ENCODE data around the gene KLHDC7A.

The KLHDC7A gene

DNA sequence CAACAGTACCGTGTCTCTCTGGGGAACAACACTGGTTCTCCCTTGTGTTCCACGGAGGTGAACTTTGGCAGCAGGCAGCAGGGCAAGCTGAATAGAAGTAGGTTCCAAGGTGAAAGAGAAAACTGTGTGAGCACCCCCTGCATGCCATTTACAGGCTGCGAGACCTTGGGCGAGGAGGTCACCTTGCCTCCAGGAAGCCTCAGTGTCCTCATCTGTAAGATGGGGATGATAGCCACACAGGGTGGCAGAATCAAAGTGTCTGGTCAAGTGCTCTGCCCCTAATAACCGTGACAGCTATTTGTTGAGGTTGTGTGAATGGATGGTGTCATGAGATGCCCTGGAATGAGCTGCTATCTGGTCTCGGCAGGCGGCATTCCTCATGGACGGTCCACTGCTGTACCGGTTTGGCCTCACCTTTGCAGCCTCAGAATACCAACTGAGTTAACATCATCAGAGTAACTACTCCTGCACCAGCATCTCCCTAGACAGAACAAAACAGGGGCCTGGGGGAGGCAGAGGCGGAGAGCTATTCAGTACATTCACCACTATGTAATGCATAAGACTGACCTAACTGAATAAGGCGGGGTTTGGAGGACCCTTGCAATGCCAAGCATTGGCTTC lies 7.4 kb upstream of the KLHDC7A start:
- no peak for DNase-seq

DNA sequence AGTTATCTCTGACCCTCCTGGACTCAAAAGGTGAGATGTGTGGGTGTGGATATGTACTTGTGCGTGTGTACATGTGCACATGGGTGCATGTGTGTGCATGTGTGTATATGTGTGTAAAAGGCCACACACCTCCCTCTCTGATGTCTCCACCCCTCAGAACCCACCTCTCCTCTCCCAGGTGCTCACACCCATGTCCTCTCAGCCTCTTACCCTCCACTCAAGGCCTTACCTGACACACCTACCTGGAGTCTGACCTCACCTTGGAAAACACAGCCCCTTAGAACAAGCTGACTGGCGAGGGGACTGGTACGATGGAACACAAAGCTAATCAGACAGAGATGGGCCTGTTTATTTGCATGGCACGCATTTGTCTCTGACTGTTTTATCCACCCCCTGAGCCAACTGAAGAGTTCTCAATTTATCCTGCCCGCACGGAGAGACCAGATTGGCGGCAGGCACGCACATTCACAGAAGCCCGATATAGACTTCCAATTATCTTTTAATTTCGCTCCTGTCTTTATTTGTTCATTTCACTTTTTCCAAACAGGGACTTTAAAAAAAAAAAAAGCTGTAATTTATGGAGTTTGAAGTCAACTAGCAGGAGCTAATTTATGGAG lies 6.1 kb upstream of the KLHDC7A start:
- DNase-seq: no peak

DNA sequence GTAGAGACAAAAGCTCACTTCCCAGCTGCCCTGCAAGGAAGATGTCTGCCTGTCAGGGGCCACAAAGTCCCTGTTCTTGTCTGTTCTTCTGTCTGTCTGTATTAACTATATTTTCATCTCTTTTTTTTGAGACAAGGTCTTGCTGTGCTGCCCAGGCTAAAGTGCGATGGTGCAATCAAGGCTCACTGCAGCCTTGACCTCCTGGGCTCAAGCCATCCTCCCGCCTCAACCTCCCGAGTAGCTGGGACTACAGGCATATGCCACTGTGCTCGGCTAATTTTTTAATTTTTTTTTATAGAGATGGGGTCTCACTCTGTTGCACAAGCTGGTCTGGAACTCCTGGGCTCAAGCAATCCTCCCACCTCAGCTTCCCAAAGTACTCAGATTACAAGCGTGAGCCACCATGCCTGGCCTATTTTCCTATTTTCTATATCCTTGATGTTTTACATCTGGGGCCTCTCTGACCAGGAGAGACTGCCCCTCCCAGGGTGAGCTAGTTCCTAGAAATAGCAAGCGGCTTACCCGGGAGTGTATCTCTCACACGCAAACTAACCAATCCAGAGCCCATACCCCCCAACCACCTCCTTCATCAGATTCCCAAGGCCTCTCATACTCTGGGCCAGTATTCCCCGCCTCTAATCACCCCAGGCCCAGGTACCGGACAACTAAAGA lies 5.4 kb upstream of the KLHDC7A start:
- DNase-seq: no peak

DNA sequence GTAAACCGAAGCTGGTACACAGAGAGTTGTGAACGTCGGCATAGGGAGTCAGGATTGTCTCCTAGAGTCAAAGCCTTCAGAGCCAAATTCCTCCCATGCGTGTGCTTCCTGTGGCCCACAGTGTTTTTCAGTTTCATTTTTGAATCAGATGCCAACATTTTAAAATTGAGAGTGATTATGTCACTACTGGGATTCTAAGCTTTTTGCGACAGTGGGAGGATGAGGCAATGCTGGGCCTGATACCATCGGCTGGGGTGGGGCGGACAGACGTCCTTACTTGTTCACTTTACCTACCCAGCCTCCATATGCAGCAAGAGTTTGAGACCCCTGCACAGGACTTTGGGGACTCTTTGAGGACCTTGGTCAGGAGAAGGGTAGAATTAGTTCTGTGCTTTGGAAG lies 1.3 kb upstream of the KLHDC7A start:
- DNase-seq: no peak

DNA sequence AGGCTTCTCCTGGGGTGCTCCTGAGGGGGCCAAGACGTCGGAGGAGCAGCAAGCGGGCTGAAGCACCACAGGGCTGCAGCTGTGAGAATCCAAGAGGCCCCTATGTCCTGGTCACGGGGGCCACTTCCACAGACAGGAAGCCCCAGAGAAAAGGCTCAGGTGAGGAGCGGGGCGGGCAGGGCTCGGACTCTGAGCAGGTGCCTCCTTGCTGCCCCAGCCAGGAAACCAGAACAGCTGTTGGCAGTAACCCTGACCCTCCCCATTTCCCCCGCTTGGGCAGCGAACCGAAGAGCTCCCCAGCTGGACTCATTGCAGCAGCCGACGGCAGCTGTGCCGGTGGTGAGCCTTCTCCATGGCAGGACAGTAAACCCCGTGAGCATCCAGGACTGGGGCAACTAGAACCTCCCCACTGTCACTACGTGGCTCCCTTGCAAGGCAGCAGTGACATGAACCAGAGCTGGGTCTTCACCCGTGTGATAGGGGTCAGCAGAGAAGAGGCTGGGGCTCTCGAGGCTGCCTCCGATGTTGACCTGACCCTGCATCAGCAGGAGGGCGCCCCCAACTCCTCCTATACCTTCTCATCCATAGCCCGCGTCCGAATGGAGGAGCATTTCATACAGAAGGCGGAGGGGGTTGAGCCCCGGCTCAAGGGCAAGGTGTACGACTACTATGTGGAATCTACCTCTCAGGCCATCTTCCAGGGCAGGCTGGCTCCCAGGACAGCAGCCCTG lies 625 bp downstream of the KLHDC7A start:
- DNase-seq: no peak

DNA sequence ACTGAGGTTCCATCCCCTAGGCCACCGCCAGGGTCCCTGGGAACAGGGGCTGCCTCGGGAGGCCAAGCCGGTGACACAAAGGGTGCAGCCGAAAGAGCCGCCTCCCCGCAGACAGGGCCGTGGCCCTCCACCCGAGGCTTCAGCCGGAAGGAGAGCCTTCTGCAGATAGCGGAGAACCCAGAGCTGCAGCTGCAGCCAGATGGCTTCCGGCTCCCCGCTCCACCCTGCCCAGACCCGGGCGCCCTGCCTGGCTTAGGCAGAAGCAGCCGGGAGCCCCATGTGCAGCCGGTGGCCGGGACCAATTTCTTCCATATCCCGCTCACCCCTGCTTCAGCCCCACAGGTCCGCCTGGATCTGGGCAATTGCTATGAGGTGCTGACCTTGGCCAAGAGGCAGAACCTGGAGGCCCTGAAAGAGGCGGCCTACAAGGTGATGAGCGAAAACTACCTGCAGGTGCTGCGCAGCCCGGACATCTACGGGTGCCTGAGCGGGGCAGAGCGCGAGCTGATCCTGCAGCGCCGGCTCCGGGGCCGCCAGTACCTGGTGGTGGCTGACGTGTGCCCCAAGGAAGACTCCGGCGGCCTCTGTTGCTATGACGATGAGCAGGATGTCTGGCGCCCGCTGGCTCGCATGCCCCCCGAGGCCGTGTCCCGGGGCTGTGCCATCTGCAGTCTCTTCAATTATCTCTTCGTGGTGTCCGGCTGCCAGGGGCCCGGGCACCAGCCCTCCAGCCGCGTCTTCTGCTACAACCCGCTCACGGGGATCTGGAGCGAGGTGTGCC lies 1.4 kb downstream of the KLHDC7A start:
- no peak for DNase-seq

DNA sequence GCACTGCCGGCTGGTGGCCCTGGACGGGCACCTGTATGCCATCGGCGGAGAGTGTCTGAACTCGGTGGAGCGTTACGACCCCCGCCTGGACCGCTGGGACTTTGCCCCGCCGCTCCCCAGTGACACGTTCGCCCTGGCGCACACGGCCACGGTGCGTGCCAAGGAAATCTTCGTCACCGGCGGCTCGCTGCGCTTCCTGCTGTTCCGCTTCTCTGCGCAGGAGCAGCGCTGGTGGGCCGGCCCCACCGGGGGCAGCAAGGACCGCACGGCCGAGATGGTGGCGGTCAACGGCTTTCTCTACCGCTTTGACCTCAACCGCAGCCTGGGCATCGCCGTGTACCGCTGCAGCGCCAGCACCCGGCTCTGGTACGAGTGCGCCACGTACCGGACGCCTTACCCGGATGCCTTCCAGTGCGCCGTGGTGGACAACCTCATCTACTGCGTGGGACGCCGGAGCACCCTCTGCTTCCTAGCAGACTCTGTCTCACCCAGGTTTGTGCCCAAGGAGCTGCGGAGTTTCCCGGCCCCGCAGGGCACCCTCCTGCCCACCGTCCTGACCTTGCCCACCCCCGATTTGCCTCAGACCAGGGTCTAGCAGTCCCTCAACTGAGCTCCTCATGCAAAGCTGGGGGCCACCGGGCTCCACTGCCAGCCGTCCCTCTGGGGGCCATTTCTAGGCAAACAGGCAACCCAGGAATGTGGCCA lies 2.1 kb downstream of the KLHDC7A start:
- no peak for DNase-seq

DNA sequence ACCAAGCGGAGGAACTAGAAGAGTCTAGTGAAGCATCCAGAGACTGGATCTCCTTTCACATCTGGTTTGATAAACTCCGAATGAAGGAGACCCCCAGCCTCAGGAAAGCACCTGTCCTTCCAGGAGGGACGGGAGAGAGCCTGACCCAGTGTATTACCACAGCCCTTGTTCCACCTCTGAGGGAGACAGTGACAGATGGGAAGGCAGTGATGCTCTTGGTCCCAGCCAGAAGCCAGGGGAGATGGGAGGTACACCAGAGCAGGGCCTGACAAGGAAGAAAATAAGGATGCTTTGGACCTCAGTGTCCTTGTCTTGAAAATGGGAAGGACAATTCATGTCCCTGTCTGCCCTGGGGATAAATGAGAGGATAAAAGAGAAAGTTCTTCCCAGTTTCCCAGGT lies 3.5 kb downstream of the KLHDC7A start:
- DNase-seq: no peak

DNA sequence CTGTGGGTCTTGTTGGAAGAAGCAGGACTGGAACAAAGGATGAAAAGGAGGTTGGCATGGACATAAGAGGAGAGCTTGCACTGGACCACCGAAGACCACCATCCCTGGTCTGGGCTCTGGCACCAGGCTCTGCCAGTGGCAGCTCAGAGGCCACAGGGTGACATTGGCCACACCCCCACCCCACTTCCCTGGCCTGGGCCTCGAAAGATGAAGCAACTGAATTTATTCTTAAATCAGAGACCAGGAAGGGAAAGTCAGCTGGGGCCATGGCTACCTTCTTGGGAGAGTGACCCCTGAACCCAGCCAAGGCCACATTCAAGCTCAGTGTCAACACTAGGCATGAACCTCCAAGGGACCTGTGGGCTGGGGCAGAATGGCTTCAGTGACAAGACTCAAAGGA lies 4.0 kb downstream of the KLHDC7A start:
- no peak for DNase-seq

DNA sequence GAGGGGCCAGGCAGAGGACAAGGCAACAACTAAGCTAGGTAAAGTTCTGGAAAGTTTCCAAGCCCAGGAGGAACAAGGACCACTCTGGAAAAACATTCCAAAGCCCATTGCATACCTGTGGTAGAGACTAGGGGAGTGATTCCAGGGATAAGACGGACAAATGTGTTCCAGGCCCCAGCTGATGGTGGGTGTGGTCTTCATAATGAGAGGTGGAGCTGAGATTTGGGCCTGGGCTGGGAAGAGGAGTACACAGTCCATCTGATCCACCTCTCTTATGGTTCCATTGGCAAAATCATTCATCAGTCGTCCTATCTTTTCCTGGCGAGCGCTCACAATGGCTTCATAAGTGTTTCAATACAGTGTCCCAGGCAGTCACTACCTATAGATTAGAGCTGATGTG lies 4.5 kb downstream of the KLHDC7A start:
- DNase-seq: no peak

DNA sequence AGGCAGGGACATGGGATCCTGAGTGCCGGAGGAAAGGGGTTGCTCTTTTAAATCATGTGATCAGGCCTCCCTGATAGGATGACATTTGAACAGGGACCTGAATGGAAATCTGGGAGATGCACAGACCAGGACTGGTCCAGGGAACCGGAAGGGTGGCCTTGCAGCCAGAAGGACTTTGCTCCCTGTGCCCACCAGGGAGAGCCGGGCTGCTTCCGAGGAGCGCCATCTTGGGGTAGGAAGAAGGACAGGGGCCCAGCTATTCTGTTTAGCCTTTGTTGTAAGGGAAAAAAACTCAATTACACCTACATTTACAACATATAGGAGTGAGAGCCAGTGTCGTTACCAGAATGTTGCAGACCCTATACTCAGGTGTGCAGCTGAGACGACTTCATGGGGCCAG lies 5.5 kb downstream of the KLHDC7A start:
- DNase-seq: no peak

DNA sequence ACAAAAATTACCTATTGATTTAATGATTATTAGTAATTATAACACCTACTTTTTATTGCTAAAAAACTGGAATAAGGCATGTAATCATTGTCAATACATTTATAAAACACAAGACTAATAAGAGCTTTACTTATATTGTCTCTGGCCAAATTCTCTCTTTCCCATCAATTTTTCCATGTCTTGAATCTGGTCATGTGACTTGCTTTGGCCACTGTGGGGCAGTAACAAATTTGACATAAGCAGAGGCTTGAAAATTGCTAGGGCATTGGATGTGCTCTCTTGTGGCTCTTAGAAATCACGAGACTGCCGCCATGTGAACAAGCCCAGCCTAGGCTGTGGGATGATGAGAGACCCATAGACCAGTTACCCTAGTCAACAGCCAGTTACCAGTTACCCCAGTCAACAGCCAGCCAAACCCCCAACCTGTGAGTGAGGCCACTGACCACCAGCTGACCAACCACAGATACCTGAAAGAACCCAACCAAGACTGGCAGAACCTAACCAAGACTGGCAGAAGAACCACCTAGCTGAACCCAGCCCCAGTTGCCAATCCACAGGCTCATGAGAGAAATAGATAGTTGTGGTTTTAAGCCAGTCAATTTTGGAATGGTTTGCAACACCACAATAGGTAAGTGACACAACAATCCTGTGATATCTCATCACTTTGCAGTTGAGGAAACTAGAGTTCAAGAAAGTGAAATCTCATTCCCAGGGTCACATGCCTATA lies 8.8 kb downstream of the KLHDC7A start:
- DNase-seq: no peak

DNA sequence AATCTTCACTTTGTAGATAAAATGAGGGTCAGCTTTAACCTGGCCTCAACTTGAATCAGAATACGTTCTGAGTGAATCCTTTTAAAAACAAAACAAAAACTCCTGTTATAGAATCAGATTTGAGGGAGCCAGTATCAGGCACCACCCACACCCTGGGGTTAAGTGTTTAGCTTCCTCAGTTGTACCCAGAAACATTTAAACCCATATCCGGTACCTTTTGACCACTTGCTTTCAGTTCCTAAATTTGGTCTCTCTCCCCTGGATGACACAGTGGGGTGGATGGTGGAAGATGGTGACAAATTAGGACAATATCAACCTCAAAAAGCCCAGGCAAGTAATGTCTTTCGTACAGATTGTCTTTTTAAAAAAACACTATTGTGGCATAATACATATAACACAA lies 10.4 kb downstream of the KLHDC7A start:
- no peak for DNase-seq

DNA sequence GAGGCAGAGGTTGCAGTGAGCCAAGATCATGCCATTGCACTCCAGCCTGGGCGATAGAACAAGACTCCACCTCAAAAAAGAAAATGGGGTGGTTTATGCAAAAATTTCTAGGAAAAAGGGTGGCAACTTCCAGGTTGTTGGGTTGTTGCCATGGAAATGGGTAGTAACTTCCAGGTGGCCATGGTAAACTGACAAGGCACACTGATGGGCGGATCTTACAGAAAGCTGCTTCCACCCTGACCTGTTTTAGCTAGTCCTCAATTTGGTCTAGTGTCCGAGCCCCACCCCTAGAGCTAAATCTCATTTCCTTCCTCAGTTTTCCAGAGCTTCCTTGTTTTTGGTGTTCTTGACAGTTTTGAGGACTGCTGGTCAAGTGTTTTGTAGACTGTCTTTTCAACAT lies 13.6 kb downstream of the KLHDC7A start:
- DNase-seq: no peak

DNA sequence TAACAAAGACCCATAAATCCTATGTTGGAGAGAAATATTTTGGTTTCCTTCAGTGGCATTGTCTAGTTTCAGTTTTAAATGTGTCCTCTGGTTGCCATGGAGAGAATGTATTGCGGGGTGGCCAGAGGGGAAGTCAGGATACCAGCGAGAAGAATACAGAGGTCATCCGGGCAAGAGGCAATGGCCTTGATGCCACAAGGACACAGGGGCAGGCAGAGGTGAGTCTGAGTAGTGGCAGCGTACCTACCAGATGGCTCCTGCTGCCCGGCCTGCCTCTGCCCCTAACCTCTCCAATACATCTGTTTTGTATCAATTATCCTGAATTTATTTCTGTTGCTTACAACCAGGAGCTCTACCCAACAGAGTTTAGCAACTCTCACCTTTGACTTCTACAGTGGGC lies 14.9 kb downstream of the KLHDC7A start:
- no peak for DNase-seq

DNA sequence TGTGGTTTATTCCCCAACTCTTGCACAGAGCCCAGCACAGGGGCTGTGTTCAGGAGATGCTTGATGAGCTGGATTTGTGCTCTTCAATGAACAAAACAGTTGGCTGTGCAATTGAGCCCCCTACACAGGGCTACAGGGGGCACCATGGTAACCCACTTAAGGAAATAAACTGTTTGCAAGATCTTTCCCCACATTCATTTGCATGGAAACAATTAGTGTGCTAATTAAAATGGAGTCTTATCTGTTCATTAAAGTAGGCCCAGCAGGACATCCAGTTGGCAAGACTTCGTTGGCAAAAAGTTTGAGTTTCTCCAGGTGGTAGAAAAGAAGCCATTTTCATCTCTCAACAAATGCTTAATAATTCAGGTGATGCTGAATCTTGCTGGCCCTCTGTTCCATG lies 15.3 kb downstream of the KLHDC7A start:
- DNase-seq: no peak

DNA sequence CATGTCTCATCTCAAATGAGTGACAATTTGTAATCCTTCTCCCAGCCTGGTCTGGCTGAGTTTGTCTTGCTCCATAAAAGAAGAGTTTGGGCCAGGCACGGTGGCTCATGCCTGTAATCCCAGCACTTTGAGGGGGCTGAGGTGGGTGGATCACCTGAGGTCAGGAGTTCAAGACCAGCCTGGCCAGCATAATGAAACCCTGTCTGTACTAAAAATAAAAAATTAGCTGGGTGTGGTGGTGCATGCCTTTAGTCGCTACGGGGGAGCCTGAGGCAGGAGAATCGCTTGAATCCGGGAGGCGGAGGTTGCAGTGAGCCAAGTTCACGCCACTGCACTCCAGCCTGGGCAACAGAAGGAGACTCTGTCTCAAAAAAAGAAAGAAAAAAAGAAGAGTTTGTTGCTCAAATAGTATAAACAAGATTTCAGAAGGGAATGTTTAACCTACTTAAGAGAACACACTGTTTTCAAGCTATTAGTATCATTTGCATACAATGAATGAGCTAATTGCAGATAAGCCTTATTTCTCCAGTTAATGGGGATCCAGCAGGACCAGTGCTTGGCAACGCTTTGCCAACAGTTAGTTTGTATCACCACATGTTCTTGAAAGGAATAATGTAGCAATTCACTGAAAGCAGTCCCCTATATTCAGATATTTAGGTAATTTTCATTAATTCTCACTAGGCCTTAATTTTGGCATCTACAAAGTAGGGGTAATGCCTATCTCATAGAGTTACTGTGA lies 15.9 kb downstream of the KLHDC7A start:
- DNase-seq: no peak

DNA sequence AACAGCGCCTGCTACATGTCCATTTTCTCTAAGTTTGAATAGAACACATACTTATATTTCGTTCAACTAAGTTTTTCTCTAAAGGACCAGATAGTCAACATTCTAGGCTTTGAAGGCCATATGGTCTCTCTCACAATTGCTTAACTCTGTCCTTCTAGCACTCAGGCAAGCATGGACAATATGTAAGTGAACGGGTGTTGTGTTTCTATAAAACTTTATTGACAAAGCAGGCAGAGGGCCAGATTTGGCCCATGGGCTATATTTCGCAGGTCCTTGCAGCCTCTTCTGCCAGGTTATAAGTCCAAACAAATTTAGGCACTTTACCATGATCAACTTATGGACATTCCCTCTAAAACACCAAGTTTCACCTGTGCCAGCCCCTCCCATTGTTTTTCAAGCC lies 21.1 kb downstream of the KLHDC7A start:
- DNase-seq: no peak

DNA sequence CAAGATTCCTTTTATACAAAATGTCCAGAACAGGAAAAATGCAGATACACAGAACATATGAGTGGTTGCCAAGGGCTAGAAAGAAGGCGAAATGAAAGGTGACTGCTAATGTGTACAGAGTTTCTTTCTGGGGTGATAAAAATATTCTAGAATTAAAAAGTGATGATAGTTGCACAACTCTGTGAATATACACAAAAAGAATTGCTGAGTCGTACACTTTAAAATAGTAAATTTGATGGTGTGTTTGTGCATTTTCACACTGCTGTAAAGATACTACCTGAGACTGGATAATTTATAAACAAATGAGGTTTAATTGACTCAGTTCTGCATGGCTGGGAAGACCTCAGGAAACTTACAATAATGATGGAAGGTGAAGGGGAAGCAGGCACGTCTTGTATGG lies 23.9 kb downstream of the KLHDC7A start:
- no peak for DNase-seq

DNA sequence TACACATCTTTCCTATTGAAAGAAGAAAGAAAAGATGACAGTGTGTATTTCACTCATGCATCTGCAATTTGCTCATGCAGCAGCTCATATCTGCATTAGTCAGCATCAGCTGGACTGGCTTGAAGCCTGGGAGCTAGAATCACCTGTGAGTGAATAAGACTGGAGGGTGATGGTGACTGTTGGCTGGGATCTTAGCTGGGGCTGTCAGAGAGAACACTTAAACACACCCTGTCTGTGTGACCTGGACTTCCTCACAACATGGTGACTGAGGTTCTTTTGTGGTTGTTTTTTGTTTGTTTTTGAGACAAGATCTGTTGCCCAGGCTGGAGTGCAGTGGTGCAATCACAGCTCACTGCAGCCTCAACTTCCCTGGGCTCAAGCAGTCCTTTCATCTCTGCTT lies 24.9 kb downstream of the KLHDC7A start:
- no peak for DNase-seq

DNA sequence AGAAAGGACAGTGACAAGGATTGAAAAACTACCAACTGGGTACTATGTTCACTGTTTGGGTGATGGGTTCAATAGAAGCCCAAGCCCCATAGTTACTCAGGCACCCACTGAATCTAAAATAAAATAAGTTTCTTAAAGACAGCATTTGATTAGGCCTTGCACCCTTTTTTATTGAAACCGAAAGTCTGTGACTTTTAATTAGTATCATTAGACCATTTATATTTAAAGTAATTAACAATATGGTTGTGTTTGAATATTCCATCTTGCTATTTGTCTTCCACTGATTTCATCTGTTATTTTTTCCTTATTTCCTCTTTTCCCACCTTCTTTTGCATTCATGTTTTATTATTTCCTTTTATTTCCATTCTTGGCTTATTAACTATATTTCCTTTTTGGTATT lies 27.4 kb downstream of the KLHDC7A start:
- DNase-seq: no peak
